Mucosa of descending colon (tissue), 3 donors: Measurements from ENCODE around the gene LTA4H. TPM values are rescaled to one million over a fixed set of nuclear protein-coding genes. Genes with fewer than 3 reads are reported as not detected.

Source experiments
- ATAC-seq: fragments of 200-7000 bp; cut with Tn5 transposase; one replicate; pipeline ENCODE4 v1.9.1; 2020; ENCODE audit warnings: mild to moderate bottlenecking, moderate library complexity
- DNase-seq, 3 donors: peaks; one replicate each; pipeline ENCODE4 v3.0.0-alpha.2; 2020
- H3K36me3 ChIP-seq: fragments of 200-600 bp; one replicate; pipeline ENCODE4 v1.8.0; 2021; ENCODE audit warnings: low read depth, mild to moderate bottlenecking
- H3K4me1 ChIP-seq: fragments of 200-600 bp; one replicate; pipeline ENCODE4 v1.8.0; 2021; ENCODE audit warnings: low read depth, mild to moderate bottlenecking
- H3K4me3 ChIP-seq: fragments of 200-600 bp; one replicate; pipeline ENCODE4 v1.8.0; 2021; ENCODE audit warnings: mild to moderate bottlenecking
- H3K9me3 ChIP-seq: fragments of 200-600 bp; one replicate; pipeline ENCODE4 v1.8.0; 2021; ENCODE audit warnings: mild to moderate bottlenecking
- CTCF ChIP-seq: fragments of 200-600 bp; IDR thresholded peaks from one replicate; pipeline ENCODE4 v1.8.0; 2022; ENCODE audit warnings: antibody characterized with exemption, mild to moderate bottlenecking
- intact Hi-C, 2 donors: fragments of 100-400 bp; cut with DNase I in 1 of 2; cut with micrococcal nuclease in 1 of 2; formaldehyde crosslinking; loops; one replicate each; pipeline versions ENCODE4 v1.11.0 to v1.11.1; 2022; cut with DNase I, micrococcal nuclease
- total RNA-seq, 3 donors: library from RNA; stranded (reverse); fragmentation: NEBNext Ultra II Directional in 2 of 3; extraction: Animal tissue kit (Norgen Biotek cat#: 25700) in 2 of 3; gene quantifications; one replicate each; pipeline versions ENCODE4 v1.2.1 to v1.2.4, GENCODE V29; 2021 to 2023
- donor health status: DM: no; HTN: no; CAD: no; lungs with moderate emphysema.
- donor health status: DM: no; HTN: no; CAD: no.
- donor health status: DM: no; HTN: yes; CAD: no.

LTA4H gene
- total RNA-seq, 3 donors from 2014 or later, result 52.8 to 68.2 (median 56.9) TPM

DNA sequence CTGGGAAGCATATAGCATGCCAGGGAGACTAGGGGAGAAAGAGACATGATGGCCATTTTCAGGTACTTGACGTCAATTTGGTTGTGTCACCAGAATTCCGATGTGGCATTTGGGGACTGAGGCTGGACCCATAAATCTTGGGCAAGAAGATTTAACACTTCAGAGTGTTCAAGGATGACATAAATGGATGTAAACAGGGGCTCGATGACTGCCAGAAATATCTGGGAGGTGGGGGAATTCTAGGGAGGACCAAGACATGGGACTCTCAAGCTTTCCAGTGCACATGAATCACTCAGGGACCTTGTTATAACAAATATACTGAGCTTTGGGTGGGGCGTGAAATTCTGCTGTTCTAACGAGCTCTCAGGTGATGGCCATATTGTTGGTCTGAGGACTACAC is 57.0 kb downstream of the LTA4H start:
- ATAC-seq (no peak), DNase-seq (no peak)
- no peaks in the 10 kb centered on the region for H3K9me3 ChIP-seq
- no peaks in the 10 kb centered on the region for H3K36me3 ChIP-seq
- H3K4me3 ChIP-seq, result no peak overlapping the region
- H3K4me1 ChIP-seq, result no peaks in the 10 kb centered on the region
- no peak for TF ChIP-seq CTCF
- intact Hi-C loops, result no loop called here

GRCh38 chr12:95977764-95978305 is 57.6 kb downstream of the LTA4H start:
- Histone ChIP-seq H3K4me1 (no peaks in the 10 kb centered on the region), H3K36me3 (no peaks in the 10 kb centered on the region), H3K9me3 (no peaks in the 10 kb centered on the region), H3K4me3 (no peak overlapping the region)
- TF ChIP-seq CTCF, result no peak
- intact Hi-C loops, result no loop called here
- ATAC-seq, result no peak
- no peak for DNase-seq

GRCh38 chr12:95976416-95976832 is 59.0 kb downstream of the LTA4H start:
- intact Hi-C loops, result no loop called here
- H3K4me1 ChIP-seq, result no peaks in the 10 kb centered on the region
- no peak overlapping the region for H3K4me3 ChIP-seq
- no peak for DNase-seq
- no peak for TF ChIP-seq CTCF
- H3K9me3 ChIP-seq, result no peaks in the 10 kb centered on the region
- no peaks in the 10 kb centered on the region for H3K36me3 ChIP-seq
- ATAC-seq, result no peak

DNA sequence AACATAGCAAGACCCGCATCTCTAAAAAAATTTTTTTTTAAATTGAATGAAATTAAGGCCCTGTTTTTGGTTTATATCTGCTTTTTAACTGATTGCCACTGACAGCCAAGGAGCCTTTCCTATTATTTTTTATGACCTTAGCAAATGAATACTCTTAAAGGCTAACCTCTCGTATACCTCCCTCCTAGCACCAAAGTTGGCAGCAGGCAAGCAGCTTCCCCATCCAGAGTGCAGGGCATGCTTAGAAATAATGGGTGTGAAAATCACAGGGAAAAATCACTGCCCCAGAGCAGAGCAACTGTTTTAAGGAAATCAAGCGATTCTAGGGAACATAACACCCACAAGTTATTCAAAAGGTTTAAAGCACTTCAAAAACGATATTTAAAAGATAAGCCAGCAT is 59.9 kb downstream of the LTA4H start:
- DNase-seq (no peak), ATAC-seq (no peak)
- no peaks in the 10 kb centered on the region for H3K4me1 ChIP-seq

DNA sequence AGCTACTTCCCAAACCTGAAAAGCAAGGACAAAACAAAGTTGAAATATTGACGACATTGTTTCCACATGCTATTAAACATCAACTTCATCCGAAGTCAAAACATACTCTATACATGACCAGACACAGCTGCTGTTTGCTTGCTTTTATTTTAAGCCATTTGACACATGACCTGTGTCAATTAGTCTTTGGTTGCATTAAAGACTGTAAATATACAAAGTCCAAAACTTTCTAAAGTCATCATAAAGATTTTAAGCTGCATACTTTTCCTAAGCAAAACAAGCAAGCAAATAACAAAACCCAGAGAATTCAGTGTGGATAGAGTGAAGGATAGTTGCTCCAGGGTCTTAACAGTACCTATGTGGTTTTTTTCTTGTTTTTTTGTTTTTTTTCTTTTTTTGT is 61.0 kb downstream of the LTA4H start:
- ATAC-seq, result no peak
- intact Hi-C loops, result no loop called here
- TF ChIP-seq CTCF, result no peak
- Histone ChIP-seq H3K4me1 (no peaks in the 10 kb centered on the region), H3K36me3 (no peaks in the 10 kb centered on the region), H3K4me3 (no peak overlapping the region), H3K9me3 (no peaks in the 10 kb centered on the region)
- DNase-seq, result no peak

More for the DNA sequence above, 59.9 kb downstream of the LTA4H start:
- no peak for TF ChIP-seq CTCF
- Histone ChIP-seq H3K36me3 (no peaks in the 10 kb centered on the region), H3K9me3 (no peaks in the 10 kb centered on the region), H3K4me3 (no peak overlapping the region)
- intact Hi-C loops, result no loop called here

GRCh38 chr12:95972832-95973456 is 62.4 kb downstream of the LTA4H start:
- H3K36me3 ChIP-seq, result no peaks in the 10 kb centered on the region
- ATAC-seq (no peak), DNase-seq (no peak)
- no peaks in the 10 kb centered on the region for H3K4me1 ChIP-seq
- H3K4me3 ChIP-seq, result no peak overlapping the region
- intact Hi-C loops, result no loop called here
- no peak for TF ChIP-seq CTCF
- H3K9me3 ChIP-seq, result no peaks in the 10 kb centered on the region
